PC-9 (cell line): ENCODE measurements around the gene SFMBT2. TPM values are rescaled to one million over a fixed set of nuclear protein-coding genes. Genes with fewer than 3 reads are reported as not detected.

Experiments used
- BruUV-seq: library from RNA; stranded (reverse); fragments of 400-500 nt; replicated peaks from 2 replicates; lab custom pipeline; 2021; lab: Mats Ljungman, UMichigan
- CTCF ChIA-PET: fragments of 300-600 bp; sonication (Branson Sonifier 250); formaldehyde crosslinking; loops from one replicate; lab custom pipeline; 2022; ENCODE audit warnings: antibody characterized with exemption; lab: Charles Lee
- POLR2A ChIA-PET: fragments of 300-600 bp; sonication (Branson Sonifier 250); formaldehyde crosslinking; loops from one replicate; lab custom pipeline; 2022; ENCODE audit warnings: antibody characterized with exemption; ENCODE audit not compliant: unreplicated experiment; lab: Charles Lee
- DNase-seq, 2 experiments: peaks; one replicate each; pipeline versions ENCODE4 v3.0.0 to v3.0.0-alpha.2; 2015 to 2022; ENCODE audit warnings: mixed read lengths in 1 of 2
- H2AFZ ChIP-seq: fragments of 200-600 bp; sonication (generic); 2 replicates; pipeline ENCODE4 v1.8.1; 2017; ENCODE audit warnings: antibody characterized with exemption
- H3F3A ChIP-seq: fragments of 200-600 bp; sonication (generic); 2 replicates; pipeline ENCODE4 v1.8.1; 2017; ENCODE audit warnings: antibody characterized with exemption, mild to moderate bottlenecking, low read depth; ENCODE audit not compliant: insufficient read depth
- H3K27ac ChIP-seq: fragments of 200-600 bp; sonication (generic); 2 replicates; pipeline ENCODE4 v1.6.1; 2016; ENCODE audit warnings: mixed run types
- H3K27me3 ChIP-seq: fragments of 200-600 bp; sonication (generic); 2 replicates; pipeline ENCODE4 v1.6.1; 2016; ENCODE audit warnings: low read depth, mixed run types; ENCODE audit not compliant: insufficient read depth
- H3K36me3 ChIP-seq: fragments of 200-600 bp; sonication (generic); 2 replicates; pipeline ENCODE4 v1.6.1; 2016; ENCODE audit warnings: low read depth, mixed run types
- H3K4me1 ChIP-seq: fragments of 200-600 bp; sonication (generic); replicated peaks from 2 replicates; pipeline ENCODE4 v1.6.1; 2016; ENCODE audit warnings: mixed run types; ENCODE audit not compliant: insufficient read depth
- H3K4me2 ChIP-seq: fragments of 200-600 bp; sonication (generic); 2 replicates; pipeline ENCODE4 v1.6.1; 2017; ENCODE audit warnings: mixed run types
- H3K4me3 ChIP-seq: fragments of 200-600 bp; sonication (generic); 2 replicates; pipeline ENCODE4 v1.6.1; 2016; ENCODE audit warnings: mixed run types
- H3K79me2 ChIP-seq: fragments of 200-600 bp; sonication (generic); 2 replicates; pipeline ENCODE4 v1.6.1; 2017; ENCODE audit warnings: low read depth, mixed run types
- H3K9me2 ChIP-seq: fragments of 200-600 bp; sonication (generic); 2 replicates; pipeline ENCODE4 v1.8.1; 2017; ENCODE audit warnings: mild to moderate bottlenecking; ENCODE audit not compliant: insufficient read depth
- H3K9me3 ChIP-seq: fragments of 200-600 bp; sonication (generic); 2 replicates; pipeline ENCODE4 v1.8.1; 2016; ENCODE audit warnings: low read depth; ENCODE audit not compliant: insufficient read depth
- H4K20me1 ChIP-seq: fragments of 200-600 bp; sonication (generic); 2 replicates; pipeline ENCODE4 v1.8.1; 2017; ENCODE audit not compliant: insufficient read depth
- EZH2 ChIP-seq: fragments of 200-600 bp; sonication (generic); IDR thresholded peaks from 2 replicates; pipeline ENCODE4 v1.8.0; 2017; ENCODE audit warnings: antibody characterized with exemption, low read depth
- intact Hi-C: fragments of 100-400 bp; cut with micrococcal nuclease; formaldehyde crosslinking; loops from one replicate; pipeline ENCODE4 v1.10.0; 2022; ENCODE audit not compliant: unreplicated experiment
- total RNA-seq: library from RNA; stranded (reverse); gene quantifications from 2 replicates; pipeline ENCODE4 v1.2.3, GENCODE V29; 2021
- TF ChIP-seq, protein P1 (sequence below): fragments of 200-600 bp; sonication (generic); conservative IDR thresholded peaks from 2 replicates; pipeline ENCODE4 v1.6.1; 2017; ENCODE audit warnings: mixed run types, antibody characterized with exemption, mild to moderate bottlenecking, moderate library complexity

SFMBT2 gene
- total RNA-seq, 1 experiment from 2014 or later, result 0.07 TPM

DNA sequence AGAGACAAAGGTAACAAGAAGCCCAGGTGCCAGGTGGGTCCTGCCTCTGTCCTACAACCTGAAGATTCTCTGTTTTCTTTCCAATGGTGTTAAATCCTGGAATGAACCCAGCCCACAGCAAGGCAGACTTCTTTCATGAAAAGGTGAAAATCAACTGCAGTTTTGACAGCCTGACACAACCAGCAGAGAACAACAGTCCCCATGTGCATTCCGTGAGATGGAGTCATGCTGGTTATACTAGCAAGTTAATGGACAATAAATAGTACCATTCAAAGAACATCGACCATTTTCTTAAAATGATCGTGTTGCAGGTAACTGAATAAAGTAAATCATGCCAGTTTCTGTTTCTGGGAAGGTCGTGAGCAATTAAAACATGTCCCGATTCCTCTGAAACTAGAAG lies 131.5 kb downstream of the SFMBT2 start:
- Histone ChIP-seq H3K9me3 (no peaks in the 10 kb centered on the region), H3K4me1 (no peaks in the 10 kb centered on the region), H3F3A (no peaks in the 10 kb centered on the region), H4K20me1 (no peaks in the 10 kb centered on the region), H2AFZ (no peak overlapping the region), H3K27ac (no peak overlapping the region), H3K4me2 (no peak overlapping the region), H3K79me2 (no peaks in the 10 kb centered on the region), H3K4me3 (no peak overlapping the region), H3K36me3 (no peaks in the 10 kb centered on the region), H3K9me2 (no peaks in the 10 kb centered on the region), H3K27me3 (peaks cover 16% of the 10 kb centered on the region; the same call in 1 of the 2 replicates)
- no TSS peak for BruUV-seq
- intact Hi-C loops, result no loop called here
- ChIA-PET POLR2A (no interaction called here), CTCF (no interaction called here)
- no peak for DNase-seq
- TF ChIP-seq EZH2, result no peak
- TF ChIP-seq, protein P1, sequence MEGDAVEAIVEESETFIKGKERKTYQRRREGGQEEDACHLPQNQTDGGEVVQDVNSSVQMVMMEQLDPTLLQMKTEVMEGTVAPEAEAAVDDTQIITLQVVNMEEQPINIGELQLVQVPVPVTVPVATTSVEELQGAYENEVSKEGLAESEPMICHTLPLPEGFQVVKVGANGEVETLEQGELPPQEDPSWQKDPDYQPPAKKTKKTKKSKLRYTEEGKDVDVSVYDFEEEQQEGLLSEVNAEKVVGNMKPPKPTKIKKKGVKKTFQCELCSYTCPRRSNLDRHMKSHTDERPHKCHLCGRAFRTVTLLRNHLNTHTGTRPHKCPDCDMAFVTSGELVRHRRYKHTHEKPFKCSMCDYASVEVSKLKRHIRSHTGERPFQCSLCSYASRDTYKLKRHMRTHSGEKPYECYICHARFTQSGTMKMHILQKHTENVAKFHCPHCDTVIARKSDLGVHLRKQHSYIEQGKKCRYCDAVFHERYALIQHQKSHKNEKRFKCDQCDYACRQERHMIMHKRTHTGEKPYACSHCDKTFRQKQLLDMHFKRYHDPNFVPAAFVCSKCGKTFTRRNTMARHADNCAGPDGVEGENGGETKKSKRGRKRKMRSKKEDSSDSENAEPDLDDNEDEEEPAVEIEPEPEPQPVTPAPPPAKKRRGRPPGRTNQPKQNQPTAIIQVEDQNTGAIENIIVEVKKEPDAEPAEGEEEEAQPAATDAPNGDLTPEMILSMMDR, result no peak

DNA sequence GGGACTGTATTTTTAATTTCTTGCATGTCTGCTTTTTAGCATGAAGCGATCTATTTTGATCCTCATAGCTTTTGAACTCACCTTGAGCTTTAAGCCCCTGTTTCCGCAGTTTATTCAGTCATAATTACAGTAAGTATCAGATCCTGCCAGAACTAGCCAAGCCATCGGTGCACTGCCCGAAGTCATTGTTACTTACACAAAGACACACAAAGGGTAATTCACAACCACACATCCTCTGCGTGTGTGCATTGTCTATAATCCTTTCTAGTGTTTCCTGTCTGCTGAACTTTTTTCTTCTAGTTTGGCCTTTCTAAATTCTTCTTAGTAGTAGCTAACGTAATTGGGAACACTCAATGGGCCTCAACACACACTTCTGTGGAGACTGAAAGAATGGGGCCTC lies 133.0 kb downstream of the SFMBT2 start:
- no peaks in the 10 kb centered on the region for H3K4me1 ChIP-seq
- no peak overlapping the region for H3K4me3 ChIP-seq
- peaks cover 16% of the 10 kb centered on the region; the same call in 1 of the 2 replicates for H3K27me3 ChIP-seq
- H3K9me2 ChIP-seq, result no peaks in the 10 kb centered on the region
- no TSS peak for BruUV-seq
- H2AFZ ChIP-seq, result no peak overlapping the region
- H3K27ac ChIP-seq, result no peak overlapping the region
- ChIA-PET CTCF (no interaction called here), POLR2A (no interaction called here)
- H3K79me2 ChIP-seq, result no peaks in the 10 kb centered on the region
- DNase-seq, result no peak
- no peaks in the 10 kb centered on the region for H3F3A ChIP-seq
- H3K4me2 ChIP-seq, result no peak overlapping the region
- TF ChIP-seq EZH2, result no peak
- no peaks in the 10 kb centered on the region for H4K20me1 ChIP-seq
- H3K36me3 ChIP-seq, result no peaks in the 10 kb centered on the region
- no peaks in the 10 kb centered on the region for H3K9me3 ChIP-seq
- intact Hi-C loops, result no loop called here

DNA sequence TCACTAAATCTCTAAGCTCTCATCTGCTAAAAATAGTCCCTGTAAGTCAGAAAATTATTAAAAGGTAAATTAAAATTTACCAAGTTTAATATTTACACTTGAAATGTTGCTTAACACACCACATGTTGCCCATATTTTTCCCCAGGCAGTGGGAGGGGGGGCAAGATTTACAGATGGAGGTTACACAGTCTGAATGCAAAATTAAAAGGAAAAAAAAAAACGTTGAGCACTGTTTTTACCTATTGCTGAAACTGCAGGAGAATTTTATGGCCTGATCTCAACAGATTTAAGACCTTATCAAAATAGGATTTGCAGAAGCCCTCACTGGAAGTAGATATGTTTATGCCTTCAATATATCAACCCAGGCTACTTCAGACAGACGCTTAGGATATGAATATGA lies 133.4 kb downstream of the SFMBT2 start:
- CTCF ChIA-PET, result no interaction called here
- H3K27me3 ChIP-seq, result peaks cover 16% of the 10 kb centered on the region; the same call in 1 of the 2 replicates
- no peaks in the 10 kb centered on the region for H3K9me3 ChIP-seq
- H3K4me3 ChIP-seq, result no peak overlapping the region
- intact Hi-C loops, result no loop called here
- no peak overlapping the region for H3K4me2 ChIP-seq
- no peaks in the 10 kb centered on the region for H3K4me1 ChIP-seq
- no peaks in the 10 kb centered on the region for H3K36me3 ChIP-seq
- no peak for TF ChIP-seq EZH2
- TF ChIP-seq, protein P1, result no peak
- BruUV-seq, result no TSS peak
- no peaks in the 10 kb centered on the region for H3K9me2 ChIP-seq
- no peak for DNase-seq
- no peaks in the 10 kb centered on the region for H3K79me2 ChIP-seq
- H2AFZ ChIP-seq, result no peak overlapping the region
- H4K20me1 ChIP-seq, result no peaks in the 10 kb centered on the region
- no peaks in the 10 kb centered on the region for H3F3A ChIP-seq
- POLR2A ChIA-PET, result no interaction called here
- H3K27ac ChIP-seq, result no peak overlapping the region

DNA sequence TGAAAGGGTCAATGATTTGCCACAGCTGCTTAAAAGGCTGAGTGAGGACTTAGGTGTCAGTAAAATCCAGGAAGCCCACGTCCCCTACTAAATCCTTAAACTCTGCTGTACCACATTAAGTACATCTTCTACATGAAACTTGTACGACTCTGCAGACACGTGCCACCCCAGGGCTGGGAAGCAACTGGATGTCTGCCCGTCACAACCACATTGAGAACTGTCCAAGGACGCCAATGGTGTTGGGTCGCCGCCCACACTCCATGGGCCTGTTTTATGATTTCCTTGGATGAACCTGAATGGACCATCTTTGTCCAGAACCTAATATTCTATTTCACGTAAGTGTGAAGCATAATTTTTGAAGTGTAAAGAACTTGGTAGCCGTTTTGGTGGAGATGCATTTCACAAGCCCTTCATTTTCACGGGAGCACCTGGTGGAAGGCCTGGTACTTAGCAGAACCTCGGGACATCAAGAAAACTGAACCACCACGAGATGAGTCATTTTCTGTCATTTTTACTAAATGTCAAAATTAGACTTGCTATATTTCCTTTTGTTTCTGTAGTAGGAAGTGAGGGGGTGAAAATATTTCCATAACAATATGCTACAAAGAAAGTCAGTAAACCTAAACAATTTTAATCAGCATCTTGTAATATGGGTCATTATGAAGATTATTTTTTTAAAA lies 134.9 kb downstream of the SFMBT2 start:
- Histone ChIP-seq H3K9me2 (no peaks in the 10 kb centered on the region), H3K27ac (no peak overlapping the region), H4K20me1 (no peaks in the 10 kb centered on the region), H3K79me2 (no peaks in the 10 kb centered on the region), H3K4me3 (no peak overlapping the region), H3K36me3 (no peaks in the 10 kb centered on the region), H2AFZ (no peak overlapping the region), H3K27me3 (peaks cover 21% of the 10 kb centered on the region), H3K4me2 (no peak overlapping the region), H3K4me1 (no peaks in the 10 kb centered on the region), H3K9me3 (no peaks in the 10 kb centered on the region), H3F3A (no peaks in the 10 kb centered on the region)
- TF ChIP-seq EZH2, result no peak
- TF ChIP-seq, protein P1, result no peak
- BruUV-seq, result no TSS peak
- DNase-seq, result no peak
- intact Hi-C loops, result no loop called here
- ChIA-PET POLR2A (no interaction called here), CTCF (no interaction called here)
